Body of pancreas (tissue), 4 donors: ENCODE results near the gene ORC2.
"Not testable (repeated sequence)": the region's sequence is repeated elsewhere in the genome, so short reads cannot be mapped to it uniquely, and the experiment has no call there.

Experiments used
- POLR2A ChIP-seq, 3 donors: fragments of 450-650 bp; IDR thresholded peaks; one replicate each; pipeline ENCODE4 v1.6.1; 2016; ENCODE audit warnings: antibody characterized with exemption in 3 of 3, mild to moderate bottlenecking in 2 of 3
- TF ChIP-seq, protein P1 (sequence below), 7 experiments: fragments of 450-650 bp in 4 of 7; fragments of 200-600 bp in 3 of 7; sonication (generic) in 3 of 7; IDR thresholded peaks; one replicate each; pipeline ENCODE4 v1.5.1; 2016 to 2019; ENCODE audit warnings: antibody characterized with exemption in 7 of 7

DNA sequence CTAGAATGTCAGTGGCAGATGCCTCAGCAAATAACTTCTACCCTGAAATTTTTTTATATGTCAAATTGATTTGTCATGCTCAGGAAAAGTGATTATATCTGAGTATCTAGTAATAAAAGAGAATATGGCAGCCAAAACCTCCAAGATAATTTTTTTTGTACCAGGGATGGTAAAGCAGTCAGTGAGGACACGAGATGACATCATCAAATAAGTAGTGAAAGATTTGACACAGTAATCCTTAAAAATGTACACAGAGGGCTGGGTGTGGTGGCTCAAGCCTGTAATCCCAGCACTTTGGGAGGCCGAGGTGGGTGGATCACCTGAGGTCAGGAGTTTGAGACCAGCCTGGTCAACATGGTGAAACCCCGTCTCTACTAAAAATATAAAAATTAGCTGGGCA lies 6.6 kb upstream of the ORC2 start:
- TF ChIP-seq, protein P1, sequence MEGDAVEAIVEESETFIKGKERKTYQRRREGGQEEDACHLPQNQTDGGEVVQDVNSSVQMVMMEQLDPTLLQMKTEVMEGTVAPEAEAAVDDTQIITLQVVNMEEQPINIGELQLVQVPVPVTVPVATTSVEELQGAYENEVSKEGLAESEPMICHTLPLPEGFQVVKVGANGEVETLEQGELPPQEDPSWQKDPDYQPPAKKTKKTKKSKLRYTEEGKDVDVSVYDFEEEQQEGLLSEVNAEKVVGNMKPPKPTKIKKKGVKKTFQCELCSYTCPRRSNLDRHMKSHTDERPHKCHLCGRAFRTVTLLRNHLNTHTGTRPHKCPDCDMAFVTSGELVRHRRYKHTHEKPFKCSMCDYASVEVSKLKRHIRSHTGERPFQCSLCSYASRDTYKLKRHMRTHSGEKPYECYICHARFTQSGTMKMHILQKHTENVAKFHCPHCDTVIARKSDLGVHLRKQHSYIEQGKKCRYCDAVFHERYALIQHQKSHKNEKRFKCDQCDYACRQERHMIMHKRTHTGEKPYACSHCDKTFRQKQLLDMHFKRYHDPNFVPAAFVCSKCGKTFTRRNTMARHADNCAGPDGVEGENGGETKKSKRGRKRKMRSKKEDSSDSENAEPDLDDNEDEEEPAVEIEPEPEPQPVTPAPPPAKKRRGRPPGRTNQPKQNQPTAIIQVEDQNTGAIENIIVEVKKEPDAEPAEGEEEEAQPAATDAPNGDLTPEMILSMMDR (IDR thresholded peaks at IDR 0.05): not testable (repeated sequence)
- TF ChIP-seq POLR2A (IDR thresholded peaks at IDR 0.05): not testable (repeated sequence)
